B cell (primary cell): ENCODE measurements around the gene MAGI2. TPM values are rescaled to one million over a fixed set of nuclear protein-coding genes. Genes with fewer than 3 reads are reported as not detected.

Experiments
- ATAC-seq: fragments of 200-7000 bp; cut with Tn5 transposase; one replicate; pipeline ENCODE4 v1.10.0; 2021; ENCODE audit warnings: low read depth, mild to moderate bottlenecking, moderate number of reproducible peaks, moderate library complexity
- CTCF ChIA-PET: fragments of 350-600 bp; sonication (Branson Sonifier 250); formaldehyde crosslinking; loops from one replicate; lab custom pipeline; 2021; ENCODE audit warnings: antibody characterized with exemption, inconsistent platforms; lab: Charles Lee
- POLR2A ChIA-PET: fragments of 350-600 bp; sonication (Branson Sonifier 250); formaldehyde crosslinking; loops from one replicate; lab custom pipeline; 2021; ENCODE audit warnings: antibody characterized with exemption; lab: Charles Lee
- DNase-seq: peaks from one replicate; pipeline ENCODE4 v3.0.0; 2013
- H2AFZ ChIP-seq: 2 replicates; pipeline ENCODE4 v1.6.1; 2012; ENCODE audit warnings: mild to moderate bottlenecking, low read depth, low read length; ENCODE audit not compliant: insufficient read depth, poor library complexity, severe bottlenecking
- H3K27ac ChIP-seq, 2 donors: 1 replicate in 1 of 2; 2 replicates in 1 of 2; pipeline ENCODE4 v1.5.1; 2012 to 2013; ENCODE audit warnings: low read length in 2 of 2, mild to moderate bottlenecking in 2 of 2, moderate library complexity in 1 of 2
- H3K27me3 ChIP-seq, 4 experiments: fragments of 200-600 bp in 1 of 4; sonication (generic) in 1 of 4; replicated peaks in 1 of 4; 1 replicate in 2 of 4; 2 replicates in 2 of 4; pipeline versions ENCODE4 v1.6.1 to v1.7.0; 2013 to 2016; ENCODE audit warnings: low read length in 3 of 4, mild to moderate bottlenecking in 2 of 4, mixed read lengths in 1 of 4, moderate library complexity in 1 of 4; ENCODE audit not compliant: insufficient read depth in 4 of 4, control insufficient read depth in 3 of 4; ENCODE audit errors: control extremely low read depth in 1 of 4
- H3K36me3 ChIP-seq, 2 experiments: replicated peaks in 1 of 2; 1 replicate in 1 of 2; 2 replicates in 1 of 2; pipeline versions ENCODE4 v1.6.1 to v1.7.1; 2013; ENCODE audit warnings: low read length in 1 of 2; ENCODE audit not compliant: insufficient read depth in 2 of 2, control insufficient read depth in 1 of 2; ENCODE audit errors: control extremely low read depth in 1 of 2, extremely low read depth in 1 of 2
- H3K4me1 ChIP-seq, 2 donors: fragments of 200-600 bp in 1 of 2; sonication (generic) in 1 of 2; 1 replicate in 1 of 2; 2 replicates in 1 of 2; pipeline versions ENCODE4 v1.5.1 to v1.6.1; 2013 to 2017; ENCODE audit warnings: low read length in 2 of 2; ENCODE audit not compliant: control insufficient read depth in 2 of 2, insufficient read depth in 2 of 2
- H3K4me2 ChIP-seq: replicated peaks from 2 replicates; pipeline ENCODE3; 2012; ENCODE audit warnings: mild to moderate bottlenecking, low read depth, low read length; ENCODE audit not compliant: poor library complexity, severe bottlenecking
- H3K4me3 ChIP-seq, 5 experiments: fragments of 200-600 bp in 1 of 5; sonication (generic) in 1 of 5; 1 replicate in 3 of 5; 2 replicates in 2 of 5; pipeline versions ENCODE4 v1.5.1 to v1.7.0; 2011 to 2016; ENCODE audit warnings: low read length in 4 of 5, mild to moderate bottlenecking in 4 of 5, low read depth in 2 of 5, control low read depth in 1 of 5, moderate library complexity in 1 of 5; ENCODE audit not compliant: insufficient read depth in 1 of 5; ENCODE audit errors: control extremely low read depth in 1 of 5, extremely low read depth in 1 of 5
- H3K79me2 ChIP-seq: fragments of 200-600 bp; sonication (generic); one replicate; pipeline ENCODE4 v1.6.0; 2016; ENCODE audit warnings: low read length; ENCODE audit not compliant: control insufficient read depth, insufficient read depth
- H3K9ac ChIP-seq: fragments of 200-600 bp; sonication (generic); 2 replicates; pipeline ENCODE4 v1.6.1; 2017; ENCODE audit warnings: mild to moderate bottlenecking, low read length, moderate library complexity
- H3K9me3 ChIP-seq, 3 donors: one replicate each; pipeline versions ENCODE4 v1.6.1 to v1.7.1; 2013; ENCODE audit warnings: low read length in 2 of 3; ENCODE audit not compliant: control insufficient read depth in 2 of 3, insufficient read depth in 1 of 3; ENCODE audit errors: control extremely low read depth in 1 of 3
- H4K20me1 ChIP-seq: 2 replicates; pipeline ENCODE4 v1.6.0; 2012; ENCODE audit warnings: mild to moderate bottlenecking, low read length; ENCODE audit not compliant: insufficient read depth, control insufficient read depth, poor library complexity, severe bottlenecking
- H3K27ac Mint-ChIP-seq: one replicate; pipeline ENCODE4 v1.8.0; 2021; ENCODE audit warnings: mixed read lengths
- H3K27me3 Mint-ChIP-seq: one replicate; pipeline ENCODE4 v1.8.0; 2021; ENCODE audit warnings: mixed read lengths
- H3K4me1 Mint-ChIP-seq: one replicate; pipeline ENCODE4 v1.8.0; 2021; ENCODE audit warnings: mixed read lengths
- H3K4me3 Mint-ChIP-seq: one replicate; pipeline ENCODE4 v1.8.0; 2021; ENCODE audit warnings: mixed read lengths
- H3K9me3 Mint-ChIP-seq: one replicate; pipeline ENCODE4 v1.8.0; 2022; ENCODE audit warnings: mixed read lengths; ENCODE audit not compliant: insufficient read depth
- CTCF ChIP-seq: fragments of 200-600 bp; IDR thresholded peaks from one replicate; pipeline ENCODE4 v1.8.0; 2022; ENCODE audit warnings: antibody characterized with exemption, mild to moderate bottlenecking
- EZH2 ChIP-seq: IDR thresholded peaks from 2 replicates; pipeline ENCODE4 v1.6.1; 2012; ENCODE audit warnings: borderline replicate concordance, low read depth, mild to moderate bottlenecking, moderate library complexity, low read length; ENCODE audit not compliant: insufficient read depth, poor library complexity, severe bottlenecking
- WGBS: methylation state at CpG from one replicate; pipeline ENCODE4 v1.1.5; 2013; ENCODE audit warnings: missing lambda C conversion rate; ENCODE audit not compliant: insufficient coverage; 5-methylcytosine and 5-hydroxymethylcytosine counted together
- intact Hi-C: fragments of 100-400 bp; cut with micrococcal nuclease; formaldehyde crosslinking; loops from one replicate; pipeline ENCODE4 v1.10.0; 2022
- polyA plus RNA-seq: library from polyadenylated mRNA; depleted of rRNA; stranded (reverse); fragments of >200 nt; gene quantifications from 2 replicates; pipeline ENCODE4 v1.2.3, GENCODE V29; 2012
- total RNA-seq, 2 donors: library from RNA; stranded (reverse); fragments of 120-200 nt in 1 of 2; gene quantifications; 1 replicate in 1 of 2; 2 replicates in 1 of 2; pipeline versions ENCODE4 v1.2.3 to v1.2.4, GENCODE V29; 2013 to 2022

The MAGI2 gene
- total and polyA plus RNA-seq, 2 donors (not counting 1 experiment from before 2014, with no cell fraction given), result 0.16 to 0.64 TPM

- TF ChIP-seq EZH2 (no peak), CTCF (no peak)
- H3K27me3 Mint-ChIP-seq, result peaks cover 3% of the 10 kb centered on the region
- POLR2A ChIA-PET, result no interaction called here
- no peaks in the 10 kb centered on the region for H3K36me3 ChIP-seq
- CTCF ChIA-PET, result no interaction called here
- H3K79me2 ChIP-seq, result no peaks in the 10 kb centered on the region
- H3K4me3 Mint-ChIP-seq, result no peak overlapping the region
- no peak for ATAC-seq
- intact Hi-C loops, result no loop called here
- DNase-seq, result no peak
- no peak overlapping the region for H3K9ac ChIP-seq
- H3K27ac Mint-ChIP-seq, result no peak overlapping the region
- H3K9me3 Mint-ChIP-seq, result no peaks in the 10 kb centered on the region
- H4K20me1 ChIP-seq, result no peaks in the 10 kb centered on the region
- no peak overlapping the region for H3K4me2 ChIP-seq
- no peak overlapping the region for H3K27ac ChIP-seq
- no peaks in the 10 kb centered on the region for H3K4me1 Mint-ChIP-seq
- H2AFZ ChIP-seq, result no peak overlapping the region
- no peaks in the 10 kb centered on the region for H3K9me3 ChIP-seq
- no peak overlapping the region for H3K4me3 ChIP-seq
- no peaks in the 10 kb centered on the region for H3K4me1 ChIP-seq
- H3K27me3 ChIP-seq, result no peaks in the 10 kb centered on the region
- 100% methylated on average over 1 of the region's 2 CpGs for WGBS
These were observed 160.6 kb downstream of the MAGI2 start for GRCh38 chr7:79292834-79293233.

- Histone ChIP-seq H3K4me3 (no peak overlapping the region), H3K27me3 (no peaks in the 10 kb centered on the region), H3K27ac (no peak overlapping the region), H4K20me1 (no peaks in the 10 kb centered on the region), H3K79me2 (no peaks in the 10 kb centered on the region), H3K36me3 (no peaks in the 10 kb centered on the region), H3K9ac (no peak overlapping the region), H3K4me2 (no peak overlapping the region), H3K9me3 (no peaks in the 10 kb centered on the region), H2AFZ (no peak overlapping the region), H3K4me1 (no peaks in the 10 kb centered on the region)
- TF ChIP-seq CTCF (no peak), EZH2 (no peak)
- Mint-ChIP-seq H3K9me3 (no peaks in the 10 kb centered on the region), H3K4me3 (no peak overlapping the region), H3K4me1 (no peaks in the 10 kb centered on the region), H3K27me3 (peaks cover 3% of the 10 kb centered on the region), H3K27ac (no peak overlapping the region)
- ChIA-PET POLR2A (no interaction called here), CTCF (no interaction called here)
- intact Hi-C loops, result no loop called here
- DNase-seq, result no peak
- no peak for ATAC-seq
These were observed 162.0 kb downstream of the MAGI2 start for GRCh38 chr7:79291498-79291865.
